OCI-LY7 (cell line): ENCODE measurements around the gene FKBP15. TPM values are rescaled to one million over a fixed set of nuclear protein-coding genes. Genes with fewer than 3 reads are reported as not detected.

ENCODE experiments used
- BruUV-seq: library from RNA; stranded (reverse); fragments of 400-500 nt; replicated peaks from 2 replicates; lab custom pipeline; 2021; lab: Mats Ljungman, UMichigan
- CTCF ChIA-PET: fragments of 300-600 bp; sonication (Branson Sonifier 250); formaldehyde crosslinking; loops from one replicate; lab custom pipeline; 2022; ENCODE audit warnings: antibody characterized with exemption; ENCODE audit not compliant: unreplicated experiment; lab: Charles Lee
- POLR2A ChIA-PET: fragments of 300-600 bp; sonication (Branson Sonifier 250); formaldehyde crosslinking; loops from one replicate; lab custom pipeline; 2022; ENCODE audit warnings: antibody characterized with exemption; lab: Charles Lee
- DNase-seq: peaks from one replicate; pipeline ENCODE4 v3.0.0-alpha.2; 2015; ENCODE audit warnings: low spot score
- H2AFZ ChIP-seq: fragments of 200-600 bp; sonication (generic), shearing (Covaris generic); 2 replicates; pipeline ENCODE4 v1.6.1; 2014; ENCODE audit warnings: mild to moderate bottlenecking, antibody characterized with exemption, low read length, moderate library complexity
- H3K27ac ChIP-seq: fragments of 200-600 bp; sonication (generic); 2 replicates; pipeline ENCODE4 v1.5.1; 2014; ENCODE audit warnings: mixed run types, low read depth, mild to moderate bottlenecking, moderate library complexity, low read length, inconsistent platforms; ENCODE audit not compliant: poor library complexity, severe bottlenecking
- H3K36me3 ChIP-seq: fragments of 200-600 bp; sonication (generic); 2 replicates; pipeline ENCODE4 v1.6.1; 2014; ENCODE audit warnings: mild to moderate bottlenecking, antibody characterized with exemption, low read length, moderate library complexity, mixed read lengths; ENCODE audit not compliant: insufficient read depth
- H3K4me1 ChIP-seq: fragments of 200-600 bp; sonication (generic); 2 replicates; pipeline ENCODE4 v1.5.1; 2014; ENCODE audit warnings: mild to moderate bottlenecking, low read length; ENCODE audit not compliant: insufficient read depth, poor library complexity, severe bottlenecking
- H3K4me2 ChIP-seq: fragments of 200-600 bp; sonication (generic); 2 replicates; pipeline ENCODE4 v1.6.1; 2014; ENCODE audit warnings: mild to moderate bottlenecking, low read length
- H3K4me3 ChIP-seq: fragments of 200-600 bp; sonication (generic); 2 replicates; pipeline ENCODE4 v1.5.1; 2014; ENCODE audit warnings: mild to moderate bottlenecking, low read depth, low read length; ENCODE audit not compliant: poor library complexity, severe bottlenecking
- H3K79me2 ChIP-seq: fragments of 200-600 bp; sonication (generic); 2 replicates; pipeline ENCODE4 v1.6.1; 2016; ENCODE audit warnings: low read depth, mild to moderate bottlenecking, low read length, moderate library complexity, mixed read lengths; ENCODE audit not compliant: insufficient read depth
- H3K9me2 ChIP-seq: fragments of 200-600 bp; sonication (generic); 2 replicates; pipeline ENCODE4 v1.6.1; 2016; ENCODE audit warnings: mild to moderate bottlenecking, low read length, mixed read lengths; ENCODE audit not compliant: insufficient read depth
- H3K9me3 ChIP-seq: fragments of 200-600 bp; sonication (generic); 2 replicates; pipeline ENCODE4 v1.6.1; 2014; ENCODE audit warnings: mild to moderate bottlenecking, mixed run types, low read length, mixed read lengths
- H4K20me1 ChIP-seq: fragments of 200-600 bp; sonication (generic); 2 replicates; pipeline ENCODE4 v1.6.1; 2014; ENCODE audit warnings: mild to moderate bottlenecking, antibody characterized with exemption, low read length, moderate library complexity, mixed read lengths; ENCODE audit not compliant: insufficient read depth
- CTCF ChIP-seq: fragments of 200-600 bp; sonication (generic); conservative IDR thresholded peaks from 2 replicates; pipeline ENCODE4 v1.5.1; 2014; ENCODE audit warnings: mild to moderate bottlenecking, antibody characterized with exemption, low read length, moderate library complexity, mixed read lengths
- EZH2phosphoT487 ChIP-seq: fragments of 200-600 bp; sonication (generic); IDR thresholded peaks from 2 replicates; pipeline ENCODE4 v1.6.1; 2018; ENCODE audit warnings: low read depth, borderline replicate concordance, mild to moderate bottlenecking, mixed run types, antibody characterized with exemption, low read length, moderate library complexity, mixed read lengths
- intact Hi-C: fragments of 100-400 bp; cut with micrococcal nuclease; formaldehyde crosslinking; loops from one replicate; pipeline ENCODE4 v1.10.0; 2022; ENCODE audit not compliant: unreplicated experiment
- total RNA-seq, 2 experiments: library from RNA; depleted of rRNA in 1 of 2; stranded (reverse); fragments of >200 nt in 1 of 2; shearing (Covaris generic) in 1 of 2; gene quantifications; 2 replicates each; pipeline ENCODE4 v1.2.3, GENCODE V29; 2014 to 2022

The FKBP15 gene
- total RNA-seq, 2 experiments from 2014 or later: 39.9 to 58.0 TPM

- ChIA-PET POLR2A (interaction anchor here (0.5 to 4.6 kb wide), 9 partner anchors 9 to 1746 kb away, joined by 3 to 31 read pairs (median 6); partner anchors contain the start of genes CDC26 and PRPF4), CTCF (interaction anchor here (0.6 to 1.7 kb wide), 6 partner anchors 11 to 842 kb away, joined by 3 to 4 read pairs (median 3); partner anchors contain the start of gene HSDL2)
- Histone ChIP-seq H3K4me2 (peak overlapping the region; percentile 100), H3K9me3 (no peaks in the 10 kb centered on the region), H3K27ac (no peak overlapping the region), H3K9me2 (no peaks in the 10 kb centered on the region), H3K36me3 (peaks cover 15% of the 10 kb centered on the region), H3K79me2 (peaks cover 52% of the 10 kb centered on the region), H3K4me1 (peaks cover 37% of the 10 kb centered on the region), H4K20me1 (peaks cover 15% of the 10 kb centered on the region; the same call in 1 of the 2 replicates), H2AFZ (peak overlapping the region; percentile 93), H3K4me3 (peak overlapping the region; percentile 92)
- intact Hi-C loops: loop anchor here (1.0 to 2.0 kb wide), 3 partner anchors 53 to 357 kb away; partner anchors contain the start of genes C9orf43, CDC26, POLE3 and PRPF4
- TSS peak; percentile 79 for BruUV-seq
- DNase-seq: peak; percentile 14
- no peak for TF ChIP-seq CTCF
- no peak for TF ChIP-seq EZH2phosphoT487
Observed at GRCh38 chr9:113221800-113222481, 864 bp upstream of the FKBP15 start.

GRCh38 chr9:113220467-113221002 is 542 bp downstream of the FKBP15 start:
- peak overlapping the region; percentile 98 for H3K4me2 ChIP-seq
- BruUV-seq: TSS peak; percentile 70
- peaks cover 27% of the 10 kb centered on the region for H3K36me3 ChIP-seq
- DNase-seq: peak; percentile 25
- ChIA-PET POLR2A (interaction anchor here (0.6 to 4.6 kb wide), 14 partner anchors 10 to 1706 kb away, joined by 3 to 31 read pairs (median 4); partner anchors contain the start of genes BSPRY, CDC26 and PRPF4), CTCF (interaction anchor here (0.6 to 0.9 kb wide), 5 partner anchors 11 to 932 kb away, joined by 3 to 5 read pairs (median 4); no protein-coding TSS in a partner anchor)
- peaks cover 44% of the 10 kb centered on the region for H3K4me1 ChIP-seq
- peak overlapping the region; percentile 92 for H3K4me3 ChIP-seq
- TF ChIP-seq EZH2phosphoT487 (no peak), CTCF (no peak)
- H4K20me1 ChIP-seq: peaks cover 21% of the 10 kb centered on the region; the same call in 1 of the 2 replicates
- H3K9me3 ChIP-seq: no peaks in the 10 kb centered on the region
- H3K79me2 ChIP-seq: peaks cover 66% of the 10 kb centered on the region
- H2AFZ ChIP-seq: peak overlapping the region; percentile 81
- H3K27ac ChIP-seq: peak overlapping the region; percentile 89
- intact Hi-C loops: loop anchor here (1.0 to 2.0 kb wide), 3 partner anchors 54 to 358 kb away; partner anchors contain the start of genes C9orf43, CDC26, POLE3 and PRPF4
- H3K9me2 ChIP-seq: no peaks in the 10 kb centered on the region
